GM18505 (cell line): ENCODE data around the gene SUPT5H.

Source experiments
- ATAC-seq: cut with Tn5 transposase; IDR thresholded peaks from one replicate; pipeline ENCODE4 v1.9.1; 2021; ENCODE audit not compliant: unreplicated experiment
- POLR2A ChIP-seq: IDR thresholded peaks from 4 replicates; pipeline ENCODE4 v1.6.1; 2011; ENCODE audit warnings: borderline replicate concordance; ENCODE audit not compliant: insufficient read depth, insufficient read length; ENCODE audit errors: extremely low read depth

Gene SUPT5H

DNA sequence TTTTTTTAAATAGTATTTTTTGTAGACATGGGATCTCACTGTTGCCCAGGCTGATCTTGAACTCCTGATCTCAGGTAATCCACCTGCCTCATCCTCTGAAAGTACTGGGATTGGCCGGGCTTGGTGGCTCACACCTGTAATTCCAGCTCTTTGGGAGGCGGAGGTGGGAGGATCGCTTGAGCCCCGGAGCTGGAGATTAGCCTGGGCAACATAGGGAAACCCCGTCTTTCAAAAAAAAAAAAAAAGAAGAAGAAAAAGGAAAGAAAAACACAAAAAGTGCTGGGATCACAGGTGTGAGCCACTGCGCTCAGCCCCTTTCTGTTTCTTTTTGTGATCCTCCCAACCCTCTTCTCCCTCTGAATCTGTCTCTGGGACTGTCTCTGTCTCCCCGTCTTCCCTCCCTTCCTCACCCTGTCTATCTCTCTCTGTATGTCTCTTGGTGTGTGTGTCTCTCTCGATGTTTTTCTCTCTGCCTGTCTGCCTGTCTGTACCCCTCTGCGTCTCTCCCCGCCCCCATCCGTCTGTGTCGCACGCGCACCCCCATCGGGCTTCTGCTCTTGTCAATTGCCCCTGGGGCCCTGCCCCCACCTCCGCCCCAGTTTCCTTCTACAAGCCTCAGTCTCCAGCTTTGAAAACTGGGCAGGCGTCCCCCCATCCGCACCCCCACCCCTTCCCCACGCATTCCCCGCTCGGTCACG is 39.3 kb upstream of the SUPT5H start:
- TF ChIP-seq POLR2A = no peak
- no peak for ATAC-seq

DNA sequence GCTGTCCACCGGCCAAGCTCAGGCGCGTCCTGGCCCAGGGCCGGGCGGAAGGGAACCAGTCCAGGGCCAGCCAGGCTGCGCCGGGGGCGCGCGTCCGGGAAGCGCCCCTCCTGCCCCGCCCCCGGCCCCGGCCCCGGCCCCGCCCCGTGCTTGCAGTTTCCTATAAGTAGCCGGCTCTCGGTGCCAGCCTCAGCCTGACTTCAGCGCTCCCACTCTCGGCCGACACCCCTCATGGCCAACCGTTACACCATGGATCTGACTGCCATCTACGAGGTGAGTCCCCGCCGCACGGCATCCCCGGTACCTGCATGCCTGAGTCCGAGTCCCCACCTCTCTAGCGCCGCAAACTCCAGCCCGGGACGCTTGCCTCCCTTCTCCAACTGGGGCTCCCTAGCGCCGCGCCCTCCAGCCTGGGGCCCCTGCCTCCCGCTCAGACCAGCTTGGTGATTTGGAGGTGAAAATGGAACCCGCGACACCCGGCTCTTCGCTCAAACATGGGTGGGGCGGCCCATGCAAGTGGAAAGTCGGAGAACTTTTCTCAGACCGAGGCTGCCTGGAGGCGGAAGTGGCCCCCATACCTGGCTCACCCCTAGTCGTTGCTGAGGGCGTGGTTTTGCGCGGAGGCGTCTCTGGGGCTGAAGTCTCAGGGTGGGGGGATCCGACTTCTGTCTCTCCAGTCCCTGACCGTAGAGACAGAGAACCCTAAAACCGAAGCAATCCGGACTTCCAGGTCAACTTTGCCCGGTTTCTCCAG is 38.5 kb upstream of the SUPT5H start, which contains the start of gene ZFP36:
TSS of gene ZFP36 (plus strand) at position 192 of the 754 bp plus-strand sequence. CDS start at position 250, 58 bp downstream.
- no peak for ATAC-seq
- peak; percentile 100 for TF ChIP-seq POLR2A

DNA sequence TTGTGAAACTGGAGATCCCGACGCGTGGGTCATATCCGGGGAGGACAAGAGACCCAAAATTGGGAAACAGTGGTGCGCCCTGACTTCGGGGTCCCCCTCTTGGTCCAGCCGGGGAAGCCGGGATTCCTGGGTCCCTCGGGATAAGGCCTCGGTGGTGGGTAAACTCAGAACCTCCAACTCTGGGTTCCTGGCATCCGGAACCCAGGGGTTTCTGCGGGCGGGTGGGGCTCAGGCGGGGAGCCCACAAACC is 38.0 kb upstream of the SUPT5H start:
- no peak for ATAC-seq
- no peak for TF ChIP-seq POLR2A

DNA sequence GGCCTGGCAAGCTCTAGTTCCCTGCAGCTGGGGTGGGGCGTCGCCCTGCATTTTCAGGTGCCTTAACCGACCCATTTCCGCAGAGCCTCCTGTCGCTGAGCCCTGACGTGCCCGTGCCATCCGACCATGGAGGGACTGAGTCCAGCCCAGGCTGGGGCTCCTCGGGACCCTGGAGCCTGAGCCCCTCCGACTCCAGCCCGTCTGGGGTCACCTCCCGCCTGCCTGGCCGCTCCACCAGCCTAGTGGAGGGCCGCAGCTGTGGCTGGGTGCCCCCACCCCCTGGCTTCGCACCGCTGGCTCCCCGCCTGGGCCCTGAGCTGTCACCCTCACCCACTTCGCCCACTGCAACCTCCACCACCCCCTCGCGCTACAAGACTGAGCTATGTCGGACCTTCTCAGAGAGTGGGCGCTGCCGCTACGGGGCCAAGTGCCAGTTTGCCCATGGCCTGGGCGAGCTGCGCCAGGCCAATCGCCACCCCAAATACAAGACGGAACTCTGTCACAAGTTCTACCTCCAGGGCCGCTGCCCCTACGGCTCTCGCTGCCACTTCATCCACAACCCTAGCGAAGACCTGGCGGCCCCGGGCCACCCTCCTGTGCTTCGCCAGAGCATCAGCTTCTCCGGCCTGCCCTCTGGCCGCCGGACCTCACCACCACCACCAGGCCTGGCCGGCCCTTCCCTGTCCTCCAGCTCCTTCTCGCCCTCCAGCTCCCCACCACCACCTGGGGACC is 37.6 kb upstream of the SUPT5H start:
- peak; percentile 68 for TF ChIP-seq POLR2A

DNA sequence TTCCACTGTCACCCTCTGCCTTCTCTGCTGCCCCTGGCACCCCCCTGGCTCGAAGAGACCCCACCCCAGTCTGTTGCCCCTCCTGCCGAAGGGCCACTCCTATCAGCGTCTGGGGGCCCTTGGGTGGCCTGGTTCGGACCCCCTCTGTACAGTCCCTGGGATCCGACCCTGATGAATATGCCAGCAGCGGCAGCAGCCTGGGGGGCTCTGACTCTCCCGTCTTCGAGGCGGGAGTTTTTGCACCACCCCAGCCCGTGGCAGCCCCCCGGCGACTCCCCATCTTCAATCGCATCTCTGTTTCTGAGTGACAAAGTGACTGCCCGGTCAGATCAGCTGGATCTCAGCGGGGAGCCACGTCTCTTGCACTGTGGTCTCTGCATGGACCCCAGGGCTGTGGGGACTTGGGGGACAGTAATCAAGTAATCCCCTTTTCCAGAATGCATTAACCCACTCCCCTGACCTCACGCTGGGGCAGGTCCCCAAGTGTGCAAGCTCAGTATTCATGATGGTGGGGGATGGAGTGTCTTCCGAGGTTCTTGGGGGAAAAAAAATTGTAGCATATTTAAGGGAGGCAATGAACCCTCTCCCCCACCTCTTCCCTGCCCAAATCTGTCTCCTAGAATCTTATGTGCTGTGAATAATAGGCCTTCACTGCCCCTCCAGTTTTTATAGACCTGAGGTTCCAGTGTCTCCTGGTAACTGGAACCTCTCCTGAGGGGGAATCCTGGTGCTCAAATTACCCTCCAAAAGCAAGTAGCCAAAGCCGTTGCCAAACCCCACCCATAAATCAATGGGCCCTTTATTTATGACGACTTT is 36.8 kb upstream of the SUPT5H start:
- no peak for ATAC-seq
- no peak for TF ChIP-seq POLR2A

More for the DNA sequence above, 37.6 kb upstream of the SUPT5H start:
- ATAC-seq = no peak

DNA sequence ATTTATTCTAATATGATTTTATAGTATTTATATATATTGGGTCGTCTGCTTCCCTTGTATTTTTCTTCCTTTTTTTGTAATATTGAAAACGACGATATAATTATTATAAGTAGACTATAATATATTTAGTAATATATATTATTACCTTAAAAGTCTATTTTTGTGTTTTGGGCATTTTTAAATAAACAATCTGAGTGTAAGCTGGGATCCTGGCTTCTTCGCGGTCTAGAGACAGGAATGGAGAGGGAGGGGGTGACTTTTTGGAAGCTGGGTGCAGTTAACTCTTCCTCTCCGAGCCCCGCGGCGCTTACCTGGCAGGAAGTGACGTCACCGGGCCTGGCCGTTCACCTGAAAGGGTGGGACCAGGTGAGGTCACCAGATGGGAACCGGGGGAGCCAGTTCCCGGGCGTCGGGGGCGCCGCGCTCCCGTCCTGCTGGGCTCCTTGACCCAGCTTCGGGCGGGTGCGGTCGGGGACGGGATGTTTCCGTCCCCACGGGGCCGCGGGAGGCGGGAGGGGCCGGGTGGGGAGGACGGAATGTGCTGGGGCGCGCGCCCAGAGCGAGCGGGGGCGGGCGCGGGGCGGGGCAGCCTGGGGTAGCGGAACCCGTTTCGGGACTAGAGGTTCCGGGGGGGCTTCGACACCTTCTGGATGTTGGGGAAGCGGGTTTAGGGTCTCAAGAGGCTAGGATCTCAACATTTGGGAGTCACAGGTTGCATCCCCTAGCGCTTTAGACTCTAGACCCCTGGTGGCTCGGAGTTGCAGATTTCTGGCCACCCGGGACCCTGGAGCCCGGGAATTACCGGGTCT is 36.0 kb upstream of the SUPT5H start:
- peak; percentile 68 for TF ChIP-seq POLR2A
- ATAC-seq = no peak

DNA sequence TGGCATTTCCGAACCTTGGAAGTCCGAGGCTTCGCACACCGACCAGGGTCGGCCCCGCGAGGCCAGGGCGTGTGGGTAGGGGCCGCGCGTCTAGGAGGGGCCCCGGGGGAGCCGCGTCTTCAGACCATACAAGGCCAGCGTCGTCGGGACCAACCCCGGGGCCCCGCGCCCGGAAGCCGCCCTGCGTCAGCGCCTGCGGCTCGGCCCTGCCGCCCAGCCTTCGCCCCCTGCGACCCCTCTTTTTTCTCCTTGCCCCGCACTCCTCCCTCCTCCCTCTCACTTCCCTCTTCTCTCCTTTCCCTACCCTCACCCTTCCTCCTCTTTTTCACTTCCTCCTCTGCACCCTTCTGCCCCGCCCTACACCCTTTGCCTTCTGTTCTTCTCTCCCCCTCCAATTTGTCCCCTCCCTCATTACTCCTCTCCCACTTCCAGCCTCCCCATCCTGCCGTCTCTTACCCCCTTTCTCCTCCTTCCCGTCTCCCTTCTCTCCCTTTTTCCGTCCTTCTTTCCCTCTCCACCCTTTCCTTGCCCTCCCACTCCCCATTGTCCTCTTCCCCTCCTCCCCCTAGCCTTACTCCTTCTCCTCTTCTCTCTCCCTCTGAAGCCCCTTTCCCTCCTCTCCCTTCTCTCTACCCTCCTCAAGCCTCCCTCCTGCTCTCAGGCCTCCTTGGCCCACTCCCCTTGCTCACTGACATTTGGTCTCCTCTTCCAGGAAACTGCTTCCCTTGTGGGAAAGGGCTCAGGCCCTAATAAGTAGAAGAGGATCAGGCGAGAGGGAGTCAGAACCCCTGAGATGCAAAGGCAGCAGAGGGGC is 35.2 kb upstream of the SUPT5H start:
- TF ChIP-seq POLR2A = peak; percentile 68
- ATAC-seq = no peak

DNA sequence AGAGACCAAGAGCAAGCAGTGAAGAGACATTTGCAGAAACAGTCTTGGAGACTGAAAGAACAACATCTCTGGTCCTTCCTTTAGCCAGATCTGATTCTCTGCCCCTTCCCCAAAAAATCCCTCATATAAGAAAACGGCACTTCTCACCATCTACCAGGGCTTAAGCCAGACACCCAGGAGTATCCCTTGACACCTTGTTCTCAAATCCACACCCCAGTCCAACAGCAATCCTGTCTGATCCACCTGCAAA is 34.6 kb upstream of the SUPT5H start:
- no peak for TF ChIP-seq POLR2A
- ATAC-seq = no peak

DNA sequence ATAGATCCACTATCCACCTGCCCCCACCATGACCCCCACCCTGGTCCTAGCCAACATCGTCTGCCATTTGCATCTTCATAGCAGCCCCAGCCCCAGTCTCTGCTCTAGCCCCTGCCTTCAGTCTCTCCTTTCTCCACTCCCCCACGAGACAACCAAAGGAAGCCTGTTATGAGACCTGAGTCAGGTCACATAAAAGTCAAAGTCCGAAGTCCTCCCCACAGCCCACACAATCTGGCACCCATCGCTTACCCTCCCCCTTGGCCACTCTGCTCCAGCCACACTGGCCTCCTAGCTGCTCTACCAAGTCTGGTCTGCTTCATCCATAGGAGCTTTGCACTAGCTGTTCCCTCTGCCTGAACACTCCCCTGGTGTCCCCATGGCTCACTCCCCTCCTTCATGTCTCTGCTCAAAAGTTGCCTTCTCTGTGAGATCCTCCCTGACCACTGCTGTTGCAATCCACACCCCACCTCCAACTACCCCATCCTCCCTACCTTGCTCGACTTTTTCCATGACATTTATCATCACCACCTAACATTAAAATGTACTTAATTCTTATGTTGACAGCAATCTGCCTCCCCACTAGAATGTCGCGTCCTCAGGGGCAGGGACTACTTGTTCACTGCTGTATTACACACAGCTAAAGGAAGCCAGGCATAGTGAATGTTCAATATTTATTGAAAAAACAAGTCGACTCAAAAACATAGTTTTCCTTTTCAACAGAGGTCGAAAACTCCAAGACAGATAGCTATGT is 34.1 kb upstream of the SUPT5H start:
- TF ChIP-seq POLR2A = peak; percentile 46
- ATAC-seq = no peak

DNA sequence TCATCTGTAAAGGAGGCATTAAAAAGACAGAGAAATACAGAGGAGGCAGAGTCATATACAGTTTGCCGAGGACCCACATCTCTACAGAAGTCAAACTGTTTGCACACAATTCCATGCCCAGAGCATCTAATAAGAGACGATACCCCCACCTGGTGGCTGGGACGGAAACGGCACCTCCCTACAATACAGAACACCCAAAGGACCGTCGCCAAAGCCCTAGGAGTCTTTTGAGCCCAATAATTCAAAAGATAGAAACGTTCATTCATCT is 33.6 kb upstream of the SUPT5H start:
- no peak for TF ChIP-seq POLR2A
- ATAC-seq = peak; percentile 24

DNA sequence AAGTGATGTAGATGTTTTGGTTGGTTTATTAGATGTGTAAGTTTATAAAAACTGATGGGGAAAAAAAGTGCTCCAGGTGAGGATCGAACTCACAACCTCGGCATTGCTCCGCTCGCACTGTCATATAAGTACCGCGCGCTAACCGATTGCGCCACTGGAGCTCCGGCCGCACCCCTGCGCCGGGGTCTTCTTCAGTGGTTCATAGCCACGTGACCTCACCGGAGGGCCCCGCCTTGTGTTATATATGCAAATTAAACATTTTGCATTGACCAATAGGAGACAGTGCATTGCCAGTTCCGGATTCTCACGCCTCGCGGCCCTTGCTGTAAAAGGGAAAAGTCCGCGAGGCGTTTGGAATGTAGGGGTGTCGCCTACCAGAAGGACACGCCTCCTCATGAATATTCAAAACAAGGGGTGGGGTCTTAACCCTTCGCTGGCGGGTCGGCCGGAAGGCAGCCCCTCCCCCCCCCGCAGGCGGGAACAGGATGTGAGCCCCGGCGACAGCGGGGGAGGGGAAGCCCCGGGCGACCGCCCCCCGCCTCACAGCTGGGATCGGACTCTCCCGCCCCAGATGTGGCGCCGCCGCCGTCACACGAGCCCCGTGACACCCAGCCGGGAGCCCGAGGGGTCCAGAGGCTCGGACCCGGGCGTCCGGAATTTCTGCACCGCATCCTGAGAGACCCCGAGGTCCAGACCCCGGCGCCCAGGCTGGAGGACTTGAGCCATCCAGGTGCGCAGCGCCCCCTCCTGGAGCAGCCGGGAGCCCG is 33.1 kb upstream of the SUPT5H start, which contains the start of gene PLEKHG2:
TSS of gene PLEKHG2 (plus strand) at position 570 of the 767 bp plus-strand sequence. CDS start 1,418 bp downstream, outside the sequence.
- TF ChIP-seq POLR2A = peak; percentile 97
- peak; percentile 42 for ATAC-seq
